ENCODE results near the gene ADAMTS7.
"Not testable (repeated sequence)": the region's sequence is repeated elsewhere in the genome, so short reads cannot be mapped to it uniquely, and the experiment has no call there.

Gene ADAMTS7

GRCh38 chr15:78781381-78781780 is 29.9 kb downstream of the ADAMTS7 start:
- not testable (repeated sequence) for DNase-seq

DNA sequence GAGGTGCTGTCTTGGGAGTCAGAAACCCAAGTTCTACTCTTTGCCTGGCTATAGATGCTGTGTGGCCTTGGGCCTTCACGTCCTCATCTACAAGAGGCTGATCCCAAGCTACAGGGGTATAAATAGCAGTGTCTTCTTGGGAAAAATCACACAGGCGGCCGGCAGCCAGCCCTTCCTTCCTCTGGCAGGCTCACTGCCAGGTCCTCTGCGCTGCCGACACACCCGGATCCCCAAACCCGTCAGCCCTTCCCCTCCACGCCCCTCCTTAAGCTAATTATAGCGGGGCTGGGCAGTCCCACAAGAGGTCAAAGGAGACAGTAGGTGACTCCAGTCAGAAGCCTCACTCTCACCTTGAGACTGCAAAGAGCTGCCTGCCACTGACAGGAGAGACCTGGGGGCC is 31.3 kb downstream of the ADAMTS7 start:
- DNase-seq = not testable (repeated sequence)

- DNase-seq = not testable (repeated sequence)
Measured at GRCh38 chr15:78779176-78779785, 32.0 kb downstream of the ADAMTS7 start.

DNA sequence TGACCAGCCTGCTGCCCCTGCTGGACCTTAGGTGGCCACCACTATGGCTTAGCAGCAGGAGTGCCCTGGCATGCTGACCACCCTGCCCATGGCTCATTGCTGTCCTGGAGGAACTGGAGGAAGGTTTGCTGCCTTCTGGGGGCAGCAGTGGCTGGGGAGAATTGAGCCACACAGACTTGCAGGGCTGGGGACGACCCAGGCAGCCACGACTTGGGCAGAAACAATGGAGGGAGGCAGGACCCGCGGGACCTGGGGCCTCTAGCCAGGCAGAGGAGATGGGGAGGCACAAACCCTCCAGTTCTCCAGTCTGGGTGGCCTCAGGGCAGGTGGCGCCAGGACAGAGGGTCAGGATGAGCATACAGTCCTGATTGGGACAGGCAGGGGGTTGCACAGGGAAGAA is 32.8 kb downstream of the ADAMTS7 start:
- DNase-seq = no peak

DNA sequence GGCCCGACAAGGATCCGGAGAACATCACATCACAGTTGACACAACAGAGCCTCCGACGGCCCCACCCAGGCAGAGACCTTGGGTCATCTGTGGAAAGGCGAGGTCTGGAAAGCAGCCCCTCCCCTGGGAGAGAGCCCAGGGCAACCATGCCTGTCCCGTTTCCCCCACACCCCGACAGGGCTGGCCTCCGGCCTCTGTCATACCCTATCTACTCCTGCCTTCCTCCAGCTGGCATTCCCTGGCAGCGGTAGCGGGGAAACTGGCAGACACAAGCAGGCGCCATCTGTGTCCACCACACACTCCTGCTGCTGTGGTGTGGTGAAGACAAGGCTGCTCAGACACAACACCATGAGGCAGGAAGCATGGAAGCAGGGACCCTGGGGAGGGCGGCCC is 33.3 kb downstream of the ADAMTS7 start:
- DNase-seq = not testable (repeated sequence)

- DNase-seq = not testable (repeated sequence)
Measured at GRCh38 chr15:78777290-78777952, 33.8 kb downstream of the ADAMTS7 start.

DNA sequence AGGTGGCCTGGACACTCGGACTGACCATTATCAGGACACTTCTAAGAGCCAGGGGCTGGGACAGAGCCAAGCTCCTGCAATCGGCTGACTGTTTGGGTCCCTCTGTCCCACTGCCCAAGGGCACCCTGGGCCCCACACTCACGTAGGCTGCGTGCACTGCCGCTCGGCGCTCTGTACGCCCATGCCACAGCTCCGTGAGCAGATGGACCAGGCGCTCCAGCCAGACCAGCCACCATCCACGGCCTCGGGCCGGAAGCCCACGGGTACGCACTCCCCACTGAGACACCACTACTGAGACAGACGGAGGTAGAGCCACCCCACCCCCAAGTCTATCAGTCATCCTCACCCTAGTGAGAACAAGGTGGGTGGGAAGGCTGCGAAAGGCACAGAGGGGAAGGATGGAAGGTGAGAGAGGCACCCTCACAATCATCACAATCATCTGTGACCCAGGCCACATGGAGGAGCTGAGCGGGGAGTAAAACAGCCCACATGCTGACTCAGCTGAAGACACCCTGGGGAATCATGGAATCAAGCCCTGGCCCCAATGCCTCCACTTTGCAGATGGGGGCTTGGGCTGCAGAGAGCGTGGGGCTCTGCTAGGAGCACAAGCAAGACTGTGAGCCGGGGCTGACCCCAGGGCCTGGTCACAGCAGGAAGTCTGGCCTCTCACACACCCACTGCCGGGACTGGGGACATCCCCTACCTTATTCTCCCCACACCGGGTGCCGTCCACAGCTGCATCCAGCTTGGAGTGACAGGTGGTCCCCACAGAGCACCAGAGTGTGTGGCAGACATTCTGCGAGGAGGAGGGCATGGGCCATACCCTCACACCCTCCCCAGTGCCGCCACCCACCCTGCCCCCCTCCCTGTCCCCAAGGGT is 35.0 kb downstream of the ADAMTS7 start:
- not testable (repeated sequence) for DNase-seq

DNA sequence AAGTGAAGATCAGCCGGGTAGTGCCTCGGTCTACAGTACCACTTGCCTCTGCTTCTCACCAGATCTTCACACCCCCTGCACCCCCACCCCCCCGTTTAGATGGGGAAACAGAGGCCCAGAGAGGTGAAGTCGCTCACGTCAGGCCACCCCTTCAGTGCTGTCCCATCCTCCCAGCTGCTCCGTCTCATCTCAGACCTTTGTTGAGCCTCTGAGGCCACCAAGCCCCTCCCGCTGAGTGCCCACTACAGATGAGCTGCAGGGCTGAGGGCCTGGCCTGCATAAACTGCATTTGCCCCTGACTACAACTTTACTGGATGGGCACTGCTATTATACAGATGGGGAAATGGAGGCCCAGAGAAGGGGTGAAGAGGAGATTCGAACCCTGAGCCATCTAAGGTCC is 35.8 kb downstream of the ADAMTS7 start:
- DNase-seq = no peak

GRCh38 chr15:78774451-78774990 is 36.7 kb downstream of the ADAMTS7 start:
- not testable (repeated sequence) for DNase-seq

- not testable (repeated sequence) for DNase-seq
Measured at GRCh38 chr15:78773765-78774450, 37.4 kb downstream of the ADAMTS7 start.

GRCh38 chr15:78772738-78773137 is 38.5 kb downstream of the ADAMTS7 start:
- no peak for DNase-seq

- not testable (repeated sequence) for DNase-seq
Measured at GRCh38 chr15:78771436-78772000, 39.7 kb downstream of the ADAMTS7 start.

GRCh38 chr15:78771020-78771419 is 40.2 kb downstream of the ADAMTS7 start:
- not testable (repeated sequence) for DNase-seq

DNA sequence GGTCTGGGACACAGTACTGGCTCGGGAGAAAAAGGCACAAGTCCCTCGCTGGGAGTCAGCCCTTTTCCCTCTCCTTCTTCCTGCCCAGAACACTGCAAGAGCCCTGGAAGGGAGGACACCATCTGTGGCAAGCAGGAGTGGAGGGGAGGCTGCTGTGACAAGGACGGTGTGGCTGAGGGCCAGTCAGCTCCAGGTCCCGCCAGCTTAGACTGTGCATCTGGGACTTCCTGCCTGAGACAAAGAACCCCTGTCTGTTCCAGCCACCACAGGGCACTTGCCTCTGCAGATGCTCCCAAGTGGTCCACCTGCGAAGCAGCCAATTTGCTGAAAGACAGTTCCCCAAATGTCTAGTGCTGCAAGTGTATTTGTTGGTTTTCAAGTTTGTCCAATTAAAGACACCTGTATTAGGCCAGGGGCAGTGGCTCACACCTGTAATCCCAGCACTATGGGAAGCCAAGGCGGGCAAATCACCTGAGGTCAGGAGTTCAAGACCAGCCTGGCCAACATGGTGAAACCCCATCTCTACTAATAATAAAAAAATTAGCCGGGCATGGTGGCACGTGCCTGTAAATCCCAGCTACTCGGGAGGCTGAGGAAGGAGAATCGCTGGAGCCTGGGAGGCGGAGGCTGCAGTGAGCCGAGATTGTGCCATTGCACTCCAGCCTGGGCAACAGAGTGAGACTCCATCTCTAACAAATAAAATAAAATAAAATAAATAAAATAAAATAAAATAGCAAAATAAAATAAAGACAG is 41.6 kb downstream of the ADAMTS7 start:
- not testable (repeated sequence) for DNase-seq

GRCh38 chr15:78768531-78769408 is 42.5 kb downstream of the ADAMTS7 start:
- no peak for DNase-seq

GRCh38 chr15:78768096-78768495 is 43.2 kb downstream of the ADAMTS7 start:
- DNase-seq = no peak

DNA sequence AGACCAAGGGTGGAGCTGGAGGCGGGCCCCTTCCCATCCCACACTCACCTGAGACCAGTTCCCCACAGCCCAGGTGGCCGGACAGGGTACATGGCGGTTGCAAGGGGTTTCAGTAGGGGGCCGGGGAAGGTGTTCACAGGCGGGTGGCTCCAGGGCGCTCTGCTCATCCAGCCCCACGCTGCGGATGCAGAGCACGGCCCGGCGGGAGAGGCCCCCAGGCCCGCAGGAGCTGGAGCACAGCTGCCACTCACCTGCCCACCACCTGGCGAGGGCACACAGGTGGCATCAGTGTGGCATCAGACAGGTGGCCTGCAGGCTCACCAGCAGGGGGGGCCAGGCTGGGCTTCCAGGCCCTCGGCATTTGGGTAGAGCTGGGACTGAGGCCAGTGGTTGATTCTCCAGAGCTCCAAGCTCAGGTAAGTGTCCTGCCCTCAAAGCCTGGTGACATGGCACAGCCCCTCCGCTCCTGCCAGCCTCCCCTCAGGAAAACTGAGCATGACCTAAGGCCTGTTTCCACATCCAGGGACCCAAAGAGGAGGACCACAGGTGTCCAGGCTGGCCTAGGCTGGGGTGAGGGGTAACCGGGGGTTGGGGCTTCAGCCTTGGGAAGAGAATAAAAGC is 43.8 kb downstream of the ADAMTS7 start:
- no peak for DNase-seq

GRCh38 chr15:78766641-78767071 is 44.6 kb downstream of the ADAMTS7 start:
- not testable (repeated sequence) for DNase-seq

- no peak for DNase-seq
Measured at GRCh38 chr15:78766041-78766440, 45.2 kb downstream of the ADAMTS7 start.

Data from CD4-positive, alpha-beta T cell treated with Interleukin-12 subunit alpha and Interleukin-12 subunit beta, for 1 hour (primary cell).